Tibial artery (tissue), 4 donors: Measurements from ENCODE around the gene STRIT1.

Experiments used
- DNase-seq, 2 donors: peaks; one replicate each; pipeline ENCODE4 v3.0.0-alpha.2; 2019
- H3K27ac ChIP-seq, 2 donors: fragments of 200-600 bp; sonication (generic) in 1 of 2; 1 replicate in 1 of 2; 2 replicates in 1 of 2; pipeline ENCODE4 v1.5.1; 2018 to 2019; ENCODE audit warnings: mild to moderate bottlenecking in 1 of 2
- H3K27me3 ChIP-seq, 2 donors: fragments of 200-600 bp; sonication (generic) in 1 of 2; one replicate each; pipeline versions ENCODE4 v1.5.1 to v1.6.0; 2016 to 2019
- H3K36me3 ChIP-seq, 3 donors: fragments of 200-600 bp; sonication (generic) in 2 of 3; one replicate each; pipeline ENCODE4 v1.5.1; 2016 to 2019; ENCODE audit warnings: mild to moderate bottlenecking in 2 of 3
- H3K4me1 ChIP-seq, 4 donors: fragments of 200-600 bp; sonication (generic) in 2 of 4; 1 replicate in 3 of 4; 2 replicates in 1 of 4; pipeline ENCODE4 v1.5.1; 2016 to 2019
- H3K4me3 ChIP-seq, 2 donors: fragments of 200-600 bp; sonication (generic) in 1 of 2; 1 replicate in 1 of 2; 2 replicates in 1 of 2; pipeline ENCODE4 v1.5.1; 2018 to 2019; ENCODE audit warnings: mild to moderate bottlenecking in 2 of 2
- H3K9me3 ChIP-seq, 3 donors: fragments of 200-600 bp; sonication (generic) in 1 of 3; one replicate each; pipeline ENCODE4 v1.5.1; 2016 to 2019
- CTCF ChIP-seq, 2 experiments: fragments of 200-600 bp in 1 of 2; fragments of 450-650 bp in 1 of 2; IDR thresholded peaks; one replicate each; pipeline ENCODE4 v1.5.1; 2017 to 2019; ENCODE audit warnings: antibody characterized with exemption in 2 of 2, mild to moderate bottlenecking in 1 of 2, moderate library complexity in 1 of 2
- intact Hi-C: fragments of 100-400 bp; cut with DNase I; formaldehyde crosslinking; loops from one replicate; pipeline ENCODE4 v1.15.0; 2023; ENCODE audit warnings: low total_unique reads

STRIT1 gene

DNA sequence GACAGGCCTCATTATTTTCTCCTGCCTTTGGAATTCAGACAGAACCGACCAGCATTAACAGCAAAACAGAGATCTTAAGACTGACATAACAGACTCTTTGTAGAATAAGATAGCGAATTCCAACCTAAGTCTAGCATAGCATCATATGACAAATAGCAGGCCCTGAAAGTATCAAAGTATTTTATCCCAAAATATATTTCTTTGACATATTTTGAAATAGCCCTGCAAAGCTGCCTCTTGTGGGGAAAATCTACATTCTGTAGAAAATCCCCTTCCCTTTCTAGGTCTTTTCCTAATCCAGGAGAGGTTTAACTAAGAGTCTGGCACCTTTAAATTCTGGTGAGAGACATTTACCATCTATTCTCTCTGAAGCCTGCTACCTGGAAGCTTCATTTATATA, 34.4 kb upstream of the STRIT1 start:
- no peak for DNase-seq
- Histone ChIP-seq H3K36me3 (no peaks in the 10 kb centered on the region), H3K27me3 (no peaks in the 10 kb centered on the region), H3K9me3 (no peaks in the 10 kb centered on the region), H3K27ac (no peak overlapping the region), H3K4me3 (no peak overlapping the region), H3K4me1 (no peaks in the 10 kb centered on the region)
- intact Hi-C loops = loop anchor here (10.0 kb wide), 1 partner anchor 573 kb away; no protein-coding TSS in a partner anchor
- TF ChIP-seq CTCF (IDR thresholded peaks at IDR 0.05) = no peak

DNA sequence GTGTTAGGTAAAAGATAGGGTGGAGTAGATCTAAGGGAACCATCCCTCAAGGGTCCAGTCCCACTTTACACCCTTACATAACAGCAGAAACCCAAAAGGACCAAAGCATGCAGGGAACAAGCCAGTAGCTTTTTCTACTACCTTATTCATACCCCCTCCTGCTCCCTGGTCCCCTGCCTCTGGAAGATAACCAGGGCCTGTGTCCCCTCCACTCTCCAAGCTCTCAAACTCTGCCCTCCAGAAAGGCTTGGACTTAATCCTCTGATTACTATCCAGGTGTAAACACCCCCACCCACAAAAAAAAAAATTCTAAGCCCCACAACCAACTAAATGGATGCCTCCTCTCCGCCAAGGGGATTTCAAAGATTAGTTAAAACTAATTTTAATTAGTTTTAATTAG, 33.9 kb upstream of the STRIT1 start:
- no peak overlapping the region for H3K4me3 ChIP-seq
- no peaks in the 10 kb centered on the region for H3K36me3 ChIP-seq
- no peak for TF ChIP-seq CTCF (IDR thresholded peaks at IDR 0.05)
- no peaks in the 10 kb centered on the region for H3K27me3 ChIP-seq
- intact Hi-C loops = loop anchor here (10.0 kb wide), 1 partner anchor 573 kb away; no protein-coding TSS in a partner anchor
- H3K4me1 ChIP-seq = no peaks in the 10 kb centered on the region
- no peak for DNase-seq
- no peak overlapping the region for H3K27ac ChIP-seq
- no peaks in the 10 kb centered on the region for H3K9me3 ChIP-seq

DNA sequence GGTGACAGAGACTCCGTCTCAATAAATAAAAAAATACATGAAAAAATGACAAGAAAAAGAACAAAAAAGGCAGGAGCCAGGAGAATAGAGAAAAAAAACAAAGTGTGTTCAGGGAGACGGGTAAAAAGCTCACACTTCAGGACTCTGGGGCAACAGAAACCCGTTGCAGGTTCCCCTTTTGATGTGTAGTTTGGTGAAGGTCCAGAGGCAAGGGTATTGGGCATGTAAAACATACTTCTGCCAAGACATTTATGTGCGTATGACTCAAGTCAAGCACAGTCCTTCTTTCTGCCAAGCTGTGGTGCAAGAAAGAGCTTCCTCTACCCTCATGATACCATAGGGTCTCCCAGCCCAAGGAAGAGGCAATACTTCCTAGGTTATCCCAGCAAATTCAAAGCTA, 33.4 kb upstream of the STRIT1 start:
- no peak overlapping the region for H3K4me3 ChIP-seq
- H3K9me3 ChIP-seq = no peaks in the 10 kb centered on the region
- DNase-seq = no peak
- H3K27ac ChIP-seq = no peak overlapping the region
- TF ChIP-seq CTCF (IDR thresholded peaks at IDR 0.05) = no peak
- intact Hi-C loops = loop anchor here (10.0 kb wide), 1 partner anchor 572 kb away; no protein-coding TSS in a partner anchor
- no peaks in the 10 kb centered on the region for H3K4me1 ChIP-seq
- no peaks in the 10 kb centered on the region for H3K36me3 ChIP-seq
- no peaks in the 10 kb centered on the region for H3K27me3 ChIP-seq

DNA sequence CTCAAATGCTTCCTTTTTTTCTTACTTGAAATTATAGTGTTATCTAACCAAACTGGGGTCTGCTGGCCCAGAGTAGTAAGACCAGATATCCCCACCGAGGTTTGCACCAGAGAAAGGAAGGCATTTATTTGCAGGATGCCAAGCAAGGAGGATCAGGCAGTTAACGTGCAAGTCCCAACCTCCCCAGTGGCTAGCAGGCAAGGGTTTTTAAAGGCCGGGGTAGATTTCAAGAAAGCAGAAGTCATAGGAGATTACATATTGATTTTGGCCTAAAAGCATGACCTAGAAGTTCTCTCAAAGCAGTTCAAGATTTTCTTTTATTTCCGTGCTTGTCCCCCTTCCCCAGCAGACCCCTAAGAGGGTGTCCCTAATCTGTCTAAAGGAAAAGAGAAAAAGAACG, 32.8 kb upstream of the STRIT1 start:
- Histone ChIP-seq H3K4me1 (no peaks in the 10 kb centered on the region), H3K36me3 (no peaks in the 10 kb centered on the region), H3K27ac (no peak overlapping the region), H3K9me3 (no peaks in the 10 kb centered on the region), H3K4me3 (no peak overlapping the region), H3K27me3 (no peaks in the 10 kb centered on the region)
- no peak for TF ChIP-seq CTCF (IDR thresholded peaks at IDR 0.05)
- intact Hi-C loops = loop anchor here (10.0 kb wide), 1 partner anchor 571 kb away; no protein-coding TSS in a partner anchor
- no peak for DNase-seq

- no peak for TF ChIP-seq CTCF (IDR thresholded peaks at IDR 0.05)
- Histone ChIP-seq H3K4me3 (no peak overlapping the region), H3K9me3 (no peaks in the 10 kb centered on the region), H3K27ac (no peak overlapping the region), H3K36me3 (no peaks in the 10 kb centered on the region), H3K4me1 (no peaks in the 10 kb centered on the region), H3K27me3 (no peaks in the 10 kb centered on the region)
- intact Hi-C loops = loop anchor here (10.0 kb wide), 1 partner anchor 571 kb away; no protein-coding TSS in a partner anchor
- DNase-seq = no peak
Measured at GRCh38 chr3:155325263-155325835, 31.9 kb upstream of the STRIT1 start.
